ENCODE data around the gene NDST1. TPM values are rescaled to one million over a fixed set of nuclear protein-coding genes. Genes with fewer than 3 reads are reported as not detected.

The NDST1 gene
- total RNA-seq, 1 experiment from 2014 or later, result 42.6 TPM

DNA sequence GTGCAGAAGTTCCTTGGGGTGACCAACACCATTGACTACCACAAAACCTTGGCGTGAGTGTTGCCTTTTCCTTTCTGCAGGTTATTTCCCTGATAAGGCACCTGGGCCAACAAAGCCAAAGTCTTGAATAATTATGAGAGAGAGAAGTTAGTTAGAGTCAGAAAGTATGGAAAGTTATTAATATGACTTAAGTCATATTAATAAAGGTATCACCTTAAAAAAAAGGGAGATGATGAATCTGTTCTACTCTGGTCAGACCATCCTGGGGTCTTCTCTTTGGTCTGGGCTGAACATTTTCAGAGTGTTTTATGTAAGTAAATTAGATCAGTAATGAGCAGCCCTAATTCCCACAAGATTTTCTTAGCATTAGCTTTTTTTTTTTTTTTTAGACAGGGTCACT, 41.8 kb downstream of the NDST1 start:
- BruUV-seq (replicated peaks), result no TSS peak

DNA sequence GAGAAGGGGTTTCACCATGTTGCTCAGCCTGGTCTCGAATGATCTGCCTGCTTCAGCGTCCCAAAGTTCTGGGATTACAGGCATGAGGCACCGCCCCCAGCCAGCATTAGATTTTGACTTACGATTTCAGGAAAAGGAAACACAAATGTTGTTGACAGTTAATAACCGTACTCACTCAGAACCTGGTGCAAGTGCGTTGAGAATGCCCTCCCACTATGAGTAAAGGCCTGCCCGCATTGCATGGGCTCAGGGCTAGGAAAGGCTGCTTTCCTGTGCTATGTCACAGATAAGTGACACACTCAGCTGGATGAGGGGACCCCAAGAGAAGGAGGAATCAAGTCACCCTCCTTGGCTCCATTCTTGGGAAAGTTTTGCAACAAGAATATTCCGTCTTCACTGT, 42.4 kb downstream of the NDST1 start:
- ChIA-PET CTCF (no interaction called here), POLR2A (ENCODE audit: unreplicated experiment) (no interaction called here)
- no peaks in the 10 kb centered on the region for H3K79me2 ChIP-seq (ENCODE audit: low read length)
- H3K4me3 ChIP-seq (ENCODE audit: low read length), result no peak overlapping the region
- H3K27ac ChIP-seq (ENCODE audit: low read length), result no peak overlapping the region
- H3F3A ChIP-seq (ENCODE audit: low read length, unreplicated experiment), result no peaks in the 10 kb centered on the region
- ATAC-seq (no peak), DNase-seq (no peak)
- intact Hi-C loops (cut with micrococcal nuclease), result no loop called here
- TF ChIP-seq, protein P1, sequence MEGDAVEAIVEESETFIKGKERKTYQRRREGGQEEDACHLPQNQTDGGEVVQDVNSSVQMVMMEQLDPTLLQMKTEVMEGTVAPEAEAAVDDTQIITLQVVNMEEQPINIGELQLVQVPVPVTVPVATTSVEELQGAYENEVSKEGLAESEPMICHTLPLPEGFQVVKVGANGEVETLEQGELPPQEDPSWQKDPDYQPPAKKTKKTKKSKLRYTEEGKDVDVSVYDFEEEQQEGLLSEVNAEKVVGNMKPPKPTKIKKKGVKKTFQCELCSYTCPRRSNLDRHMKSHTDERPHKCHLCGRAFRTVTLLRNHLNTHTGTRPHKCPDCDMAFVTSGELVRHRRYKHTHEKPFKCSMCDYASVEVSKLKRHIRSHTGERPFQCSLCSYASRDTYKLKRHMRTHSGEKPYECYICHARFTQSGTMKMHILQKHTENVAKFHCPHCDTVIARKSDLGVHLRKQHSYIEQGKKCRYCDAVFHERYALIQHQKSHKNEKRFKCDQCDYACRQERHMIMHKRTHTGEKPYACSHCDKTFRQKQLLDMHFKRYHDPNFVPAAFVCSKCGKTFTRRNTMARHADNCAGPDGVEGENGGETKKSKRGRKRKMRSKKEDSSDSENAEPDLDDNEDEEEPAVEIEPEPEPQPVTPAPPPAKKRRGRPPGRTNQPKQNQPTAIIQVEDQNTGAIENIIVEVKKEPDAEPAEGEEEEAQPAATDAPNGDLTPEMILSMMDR (conservative IDR thresholded peaks at IDR 0.05; ENCODE audit: low read depth, low read length), result no peak
- TF ChIP-seq EZH2phosphoT487 (IDR thresholded peaks at IDR 0.05; ENCODE audit: borderline replicate concordance, low read length) (no peak), EZH2 (IDR thresholded peaks at IDR 0.05; ENCODE audit: low read length, unreplicated experiment) (no peak)
- BruUV-seq (replicated peaks), result no TSS peak
- H3K9ac ChIP-seq (ENCODE audit: low read length), result no peak overlapping the region
- no peaks in the 10 kb centered on the region for H4K20me1 ChIP-seq (ENCODE audit: low read length)
- H3K9me2 ChIP-seq (replicated peaks; ENCODE audit: low read length), result no peaks in the 10 kb centered on the region
- no peaks in the 10 kb centered on the region for H3K9me3 ChIP-seq (ENCODE audit: low read length)
- H3K36me3 ChIP-seq (ENCODE audit: low read depth, low read length), result peaks cover 14% of the 10 kb centered on the region
- H2AFZ ChIP-seq (ENCODE audit: low read length), result no peak overlapping the region
- H3K27me3 ChIP-seq (ENCODE audit: low read length), result no peaks in the 10 kb centered on the region
- no peaks in the 10 kb centered on the region for H3K4me1 ChIP-seq (ENCODE audit: insufficient read depth, low read length)
- no peak overlapping the region for H3K4me2 ChIP-seq (ENCODE audit: low read length)

More for the DNA sequence above, 41.8 kb downstream of the NDST1 start:
- no peak for ATAC-seq
- TF ChIP-seq, protein P1 (conservative IDR thresholded peaks at IDR 0.05; ENCODE audit: low read depth, low read length), result no peak
- no peak for TF ChIP-seq EZH2 (IDR thresholded peaks at IDR 0.05; ENCODE audit: low read length, unreplicated experiment)
- no peak for TF ChIP-seq EZH2phosphoT487 (IDR thresholded peaks at IDR 0.05; ENCODE audit: borderline replicate concordance, low read length)
- H3K4me2 ChIP-seq (ENCODE audit: low read length), result no peak overlapping the region
- H3K79me2 ChIP-seq (ENCODE audit: low read length), result no peaks in the 10 kb centered on the region
- DNase-seq, result no peak
- intact Hi-C loops (cut with micrococcal nuclease), result no loop called here
- H3K9ac ChIP-seq (ENCODE audit: low read length), result no peak overlapping the region
- H3F3A ChIP-seq (ENCODE audit: low read length, unreplicated experiment), result no peaks in the 10 kb centered on the region
- H3K27ac ChIP-seq (ENCODE audit: low read length), result no peak overlapping the region
- H3K9me2 ChIP-seq (replicated peaks; ENCODE audit: low read length), result no peaks in the 10 kb centered on the region
- no peaks in the 10 kb centered on the region for H3K9me3 ChIP-seq (ENCODE audit: low read length)
- H3K4me1 ChIP-seq (ENCODE audit: insufficient read depth, low read length), result no peaks in the 10 kb centered on the region
- no peaks in the 10 kb centered on the region for H4K20me1 ChIP-seq (ENCODE audit: low read length)
- no peak overlapping the region for H2AFZ ChIP-seq (ENCODE audit: low read length)
- ChIA-PET CTCF (no interaction called here), POLR2A (ENCODE audit: unreplicated experiment) (no interaction called here)
- no peak overlapping the region for H3K4me3 ChIP-seq (ENCODE audit: low read length)
- H3K36me3 ChIP-seq (ENCODE audit: low read depth, low read length), result peaks cover 17% of the 10 kb centered on the region
- H3K27me3 ChIP-seq (ENCODE audit: low read length), result no peaks in the 10 kb centered on the region

DNA sequence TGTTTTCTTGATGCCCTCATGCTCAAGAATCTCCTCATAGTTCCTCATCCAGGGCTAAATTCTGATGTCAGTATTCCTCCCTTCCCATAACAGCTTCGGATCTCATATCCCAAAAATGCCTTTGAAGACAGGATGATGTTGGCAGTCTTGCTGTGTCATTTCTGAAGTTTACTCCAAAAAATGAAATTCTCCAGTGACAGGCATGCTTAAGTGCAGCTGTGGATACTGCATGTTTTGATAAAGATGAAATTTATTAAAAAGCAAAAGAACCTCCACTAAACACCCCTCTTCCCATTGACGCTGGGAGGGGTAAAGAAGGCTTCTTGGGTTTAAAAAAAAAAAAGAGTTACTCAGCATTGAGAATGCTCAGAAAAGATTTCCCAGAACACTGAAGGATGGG, 43.1 kb downstream of the NDST1 start:
- peaks cover 9% of the 10 kb centered on the region for H3K36me3 ChIP-seq (ENCODE audit: low read depth, low read length)
- no TSS peak for BruUV-seq (replicated peaks)

More for the DNA sequence above, 43.1 kb downstream of the NDST1 start:
- ChIA-PET POLR2A (ENCODE audit: unreplicated experiment) (no interaction called here), CTCF (no interaction called here)
- Histone ChIP-seq H2AFZ (ENCODE audit: low read length) (no peak overlapping the region), H3K4me3 (ENCODE audit: low read length) (no peak overlapping the region), H3K27ac (ENCODE audit: low read length) (no peak overlapping the region), H3K9ac (ENCODE audit: low read length) (no peak overlapping the region), H3K4me2 (ENCODE audit: low read length) (no peak overlapping the region), H3F3A (ENCODE audit: low read length, unreplicated experiment) (no peaks in the 10 kb centered on the region), H3K9me2 (replicated peaks; ENCODE audit: low read length) (no peaks in the 10 kb centered on the region), H3K9me3 (ENCODE audit: low read length) (no peaks in the 10 kb centered on the region), H3K4me1 (ENCODE audit: insufficient read depth, low read length) (no peaks in the 10 kb centered on the region), H3K27me3 (ENCODE audit: low read length) (no peaks in the 10 kb centered on the region), H3K79me2 (ENCODE audit: low read length) (no peaks in the 10 kb centered on the region), H4K20me1 (ENCODE audit: low read length) (no peaks in the 10 kb centered on the region)
- intact Hi-C loops (cut with micrococcal nuclease), result no loop called here
- TF ChIP-seq EZH2 (IDR thresholded peaks at IDR 0.05; ENCODE audit: low read length, unreplicated experiment), result no peak
- TF ChIP-seq, protein P1 (conservative IDR thresholded peaks at IDR 0.05; ENCODE audit: low read depth, low read length), result no peak
- TF ChIP-seq EZH2phosphoT487 (IDR thresholded peaks at IDR 0.05; ENCODE audit: borderline replicate concordance, low read length), result no peak
- ATAC-seq, result no peak
- no peak for DNase-seq
